AG08396 (cell line): ENCODE measurements around the gene SZT2.
"Not testable (repeated sequence)": the region's sequence is repeated elsewhere in the genome, so short reads cannot be mapped to it uniquely, and the experiment has no call there.

Source experiments
- DNase-seq: peaks from one replicate; pipeline ENCODE4 v3.0.0; 2012; ENCODE audit warnings: low spot score, mixed read lengths

The SZT2 gene

DNA sequence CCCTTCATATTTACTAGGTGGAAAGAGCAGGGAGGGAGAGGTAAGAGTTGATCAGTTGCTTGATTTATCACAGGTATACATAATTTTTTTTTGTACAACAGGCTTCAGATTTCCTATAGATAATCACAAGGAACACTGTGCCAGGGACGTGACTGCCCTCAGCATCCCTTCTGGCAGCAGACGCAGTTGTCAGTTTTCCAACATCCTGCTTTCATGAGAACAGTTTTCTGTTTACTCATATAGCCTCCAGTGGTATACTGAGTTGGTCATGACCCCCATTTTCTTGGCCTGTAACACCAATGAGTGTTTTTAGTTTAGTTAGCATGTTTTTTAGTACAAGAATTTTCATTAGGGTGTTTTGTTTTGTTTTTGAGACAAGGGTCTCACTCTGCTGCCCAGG is 103.1 kb downstream of the SZT2 start:
- DNase-seq = no peak

DNA sequence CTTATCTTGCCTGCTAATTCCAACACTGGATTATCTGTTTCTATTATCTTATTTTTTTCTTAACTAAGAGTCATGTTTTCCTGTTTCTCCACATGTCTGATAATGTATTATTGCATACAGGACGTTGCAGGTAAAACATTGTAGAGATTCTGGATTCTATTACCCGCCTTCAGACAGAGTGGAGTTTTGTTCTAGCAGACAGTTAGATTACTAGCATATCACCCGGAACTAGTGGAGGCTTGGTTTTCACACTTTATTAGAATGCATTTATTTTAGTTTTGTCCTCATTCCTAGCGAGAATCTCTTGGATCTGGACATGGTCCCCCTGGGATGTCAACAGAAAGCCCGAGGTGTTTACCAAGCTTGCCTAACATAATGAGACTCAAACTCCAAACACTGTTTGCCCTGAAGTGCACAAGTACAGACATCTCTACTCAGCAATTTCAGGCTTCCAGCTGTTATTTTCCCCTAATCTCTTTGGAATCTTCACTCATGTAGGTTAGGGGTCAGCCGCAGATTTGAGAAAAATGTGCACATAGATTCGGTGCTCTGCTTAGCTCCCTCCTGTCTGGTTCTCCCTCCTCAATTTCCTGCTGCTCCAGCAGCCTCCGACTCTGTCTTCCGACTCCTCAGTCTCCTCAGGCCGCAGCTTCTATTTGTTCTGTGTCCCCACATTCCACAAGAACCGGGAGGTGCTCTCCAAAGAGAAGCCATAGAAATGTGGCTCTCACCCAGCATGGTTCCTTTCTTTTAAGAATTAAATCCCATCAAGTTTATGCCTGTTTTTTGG is 104.2 kb downstream of the SZT2 start:
- no peak for DNase-seq

DNA sequence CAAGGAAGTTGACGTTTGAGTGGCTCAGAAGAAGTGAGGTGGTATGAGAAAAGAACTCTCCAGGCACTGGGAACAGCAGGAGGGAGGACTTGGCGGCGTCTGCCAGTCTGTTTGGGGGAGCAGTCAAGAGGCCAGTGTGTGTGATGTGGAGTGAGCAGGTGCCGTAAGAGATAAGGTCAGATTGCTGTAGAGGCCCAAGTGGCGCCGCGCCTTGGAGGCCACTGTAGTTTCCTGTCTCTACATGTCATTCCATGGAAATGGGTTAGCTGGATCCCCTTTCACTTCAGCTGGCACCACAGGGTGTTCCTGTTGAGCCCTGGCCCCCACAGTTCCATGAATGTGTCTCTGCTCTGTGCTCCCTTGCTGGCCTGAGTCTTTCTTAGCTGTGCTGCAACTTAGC is 105.5 kb downstream of the SZT2 start:
- no peak for DNase-seq

- DNase-seq = no peak
These were observed 110.2 kb downstream of the SZT2 start for GRCh38 chr1:43499898-43500297.

- not testable (repeated sequence) for DNase-seq
These were observed 112.1 kb downstream of the SZT2 start for GRCh38 chr1:43501806-43502205.

GRCh38 chr1:43503534-43503933 is 113.8 kb downstream of the SZT2 start:
- DNase-seq = no peak
